Thoracic aorta (tissue), 2 donors: Measurements from ENCODE around the gene FAT1. TPM values are rescaled to one million over a fixed set of nuclear protein-coding genes. Genes with fewer than 3 reads are reported as not detected.

Source experiments
- ATAC-seq: fragments of 150-250 bp; one replicate; pipeline ENCODE4 v1.8.0; 2017; ENCODE audit warnings: low read depth; ENCODE audit not compliant: insufficient number of reproducible peaks, low FRiP score
- DNase-seq: peaks from one replicate; pipeline ENCODE4 v3.0.0-alpha.2; 2020; ENCODE audit warnings: low spot score
- H3K27ac ChIP-seq, 2 donors: fragments of 200-600 bp; sonication (generic); 1 replicate in 1 of 2; 2 replicates in 1 of 2; pipeline ENCODE4 v1.5.1; 2016; ENCODE audit warnings: mild to moderate bottlenecking in 2 of 2, moderate library complexity in 2 of 2
- H3K27me3 ChIP-seq: fragments of 200-600 bp; sonication (generic); replicated peaks from 2 replicates; pipeline ENCODE4 v1.6.0; 2016; ENCODE audit warnings: mild to moderate bottlenecking; ENCODE audit not compliant: insufficient read depth
- H3K36me3 ChIP-seq: fragments of 200-600 bp; sonication (generic); one replicate; pipeline ENCODE4 v1.5.1; 2016
- H3K4me1 ChIP-seq, 2 donors: fragments of 200-600 bp; sonication (generic); 1 replicate in 1 of 2; 2 replicates in 1 of 2; pipeline versions ENCODE4 v1.5.1 to v1.6.0; 2016; ENCODE audit warnings: low read depth in 2 of 2, mild to moderate bottlenecking in 1 of 2; ENCODE audit not compliant: control insufficient read depth in 1 of 2
- H3K4me3 ChIP-seq: fragments of 200-600 bp; sonication (generic); 2 replicates; pipeline ENCODE4 v1.5.1; 2016; ENCODE audit warnings: mild to moderate bottlenecking
- H3K9me3 ChIP-seq: fragments of 200-600 bp; sonication (generic); 2 replicates; pipeline ENCODE4 v1.5.1; 2016
- CTCF ChIP-seq: fragments of 200-600 bp; sonication (generic); IDR thresholded peaks from one replicate; pipeline ENCODE4 v1.5.1; 2019; ENCODE audit warnings: antibody characterized with exemption
- total RNA-seq, 2 donors: library from RNA; depleted of rRNA; stranded (reverse); fragments of >200 nt; gene quantifications; one replicate each; pipeline versions ENCODE4 v1.1.0 to v1.2.3, GENCODE V29; 2016

The FAT1 gene
- total RNA-seq, 2 donors from 2014 or later: 106 to 117 TPM

- Histone ChIP-seq H3K27ac (no peak overlapping the region), H3K4me3 (no peak overlapping the region), H3K27me3 (no peaks in the 10 kb centered on the region), H3K36me3 (peaks cover 59% of the 10 kb centered on the region), H3K9me3 (no peaks in the 10 kb centered on the region), H3K4me1 (no peaks in the 10 kb centered on the region)
- no peak for DNase-seq
- TF ChIP-seq CTCF: no peak
- no peak for ATAC-seq
Measured at GRCh38 chr4:186602978-186603377, 120.7 kb downstream of the FAT1 start.

GRCh38 chr4:186599483-186599882 lies 124.2 kb downstream of the FAT1 start:
- Histone ChIP-seq H3K27me3 (no peaks in the 10 kb centered on the region), H3K9me3 (no peaks in the 10 kb centered on the region), H3K27ac (no peak overlapping the region), H3K4me3 (no peak overlapping the region), H3K4me1 (no peaks in the 10 kb centered on the region), H3K36me3 (peaks cover 53% of the 10 kb centered on the region)
- DNase-seq (no peak), ATAC-seq (no peak)
- no peak for TF ChIP-seq CTCF

GRCh38 chr4:186598686-186599085 lies 125.0 kb downstream of the FAT1 start:
- Histone ChIP-seq H3K27me3 (no peaks in the 10 kb centered on the region), H3K36me3 (peaks cover 46% of the 10 kb centered on the region), H3K27ac (no peak overlapping the region), H3K4me1 (no peaks in the 10 kb centered on the region), H3K9me3 (no peaks in the 10 kb centered on the region), H3K4me3 (no peak overlapping the region)
- DNase-seq: no peak
- ATAC-seq: no peak
- TF ChIP-seq CTCF: no peak

- peaks cover 41% of the 10 kb centered on the region for H3K36me3 ChIP-seq
- ATAC-seq: no peak
Measured at GRCh38 chr4:186596850-186597390, 126.7 kb downstream of the FAT1 start.

GRCh38 chr4:186596346-186596745 lies 127.3 kb downstream of the FAT1 start:
- no peak for TF ChIP-seq CTCF
- Histone ChIP-seq H3K4me3 (no peak overlapping the region), H3K36me3 (peaks cover 41% of the 10 kb centered on the region), H3K9me3 (no peaks in the 10 kb centered on the region), H3K27ac (no peak overlapping the region), H3K27me3 (no peaks in the 10 kb centered on the region), H3K4me1 (no peaks in the 10 kb centered on the region)
- ATAC-seq (no peak), DNase-seq (no peak)

More at GRCh38 chr4:186596850-186597390, 126.7 kb downstream of the FAT1 start:
- no peak for TF ChIP-seq CTCF
- H3K4me3 ChIP-seq: no peak overlapping the region
- no peak overlapping the region for H3K27ac ChIP-seq
- H3K9me3 ChIP-seq: no peaks in the 10 kb centered on the region
- H3K27me3 ChIP-seq: no peaks in the 10 kb centered on the region
- DNase-seq: no peak
- H3K4me1 ChIP-seq: no peaks in the 10 kb centered on the region
